K562 (cell line): ENCODE results near the gene TBL2. TPM values are rescaled to one million over a fixed set of nuclear protein-coding genes. Genes with fewer than 3 reads are reported as not detected.
A peak's percentile ranks its signal among the peaks of the same experiment; 100 is the strongest.
"Not testable (repeated sequence)": the region's sequence is repeated elsewhere in the genome, so short reads cannot be mapped to it uniquely, and the experiment has no call there.

Experiments
- ATAC-seq: fragments of 200-7000 bp; cut with Tn5 transposase; 3 replicates; pipeline ENCODE4 v1.9.1; 2020; ENCODE audit warnings: moderate library complexity
- BruUV-seq: library from RNA; stranded (reverse); fragments of 400-500 nt; replicated peaks from 2 replicates; lab custom pipeline; 2021; lab: Mats Ljungman, UMichigan
- CTCF ChIA-PET: fragments of 300-600 bp; formaldehyde crosslinking; extraction: SDS; loops from one replicate; lab custom pipeline; 2021; ENCODE audit warnings: low intra/inter-chr PET ratio; lab: Yijun Ruan, JAX
- POLR2A ChIA-PET: fragments of 300-600, 350-650 bp; sonication (Branson Sonifier 250); formaldehyde crosslinking; extraction: SDS; loops from one replicate; lab custom pipeline; 2021; ENCODE audit warnings: antibody characterized with exemption, inconsistent platforms; lab: Yijun Ruan, JAX
- DNase-seq, 4 experiments: peaks; one replicate each; pipeline versions ENCODE4 v3.0.0 to v3.0.0-alpha.2; 2011 to 2018; ENCODE audit warnings: low spot score in 3 of 4, mixed read lengths in 3 of 4; ENCODE audit errors: extremely low read depth in 1 of 4
- FAIRE-seq: peaks from 2 replicates; lab custom pipeline; 2011; peaks lifted over from hg19 to GRCh38; lab: Jason Lieb, UNC
- H2AFZ ChIP-seq: 2 replicates; pipeline ENCODE4 v1.6.0; 2011; ENCODE audit warnings: low read depth, low read length, control low read depth, inconsistent platforms
- H3K27ac ChIP-seq: fragments of 200-600 bp; 3 replicates; pipeline ENCODE4 v1.8.0; 2011; ENCODE audit warnings: low read depth, mild to moderate bottlenecking, control low read depth, inconsistent platforms, low read length, moderate library complexity, mixed read lengths; ENCODE audit errors: extremely low read depth
- H3K27me3 ChIP-seq, 2 experiments: fragments of 300-600 bp in 1 of 2; 2 replicates in 1 of 2; 3 replicates in 1 of 2; pipeline versions ENCODE4 v1.6.0 to v1.8.0; 2011; ENCODE audit warnings: inconsistent platforms in 2 of 2, low read length in 2 of 2, mild to moderate bottlenecking in 1 of 2, mixed read lengths in 1 of 2, moderate library complexity in 1 of 2; ENCODE audit not compliant: control insufficient read depth in 2 of 2, insufficient read depth in 2 of 2
- H3K36me3 ChIP-seq: fragments of 300-600 bp; 3 replicates; pipeline ENCODE4 v1.8.0; 2011; ENCODE audit warnings: mild to moderate bottlenecking, low read length, inconsistent platforms; ENCODE audit not compliant: control insufficient read depth, insufficient read depth
- H3K4me1 ChIP-seq, 2 experiments: fragments of 200-600 bp in 1 of 2; replicated peaks in 1 of 2; 2 replicates in 1 of 2; 3 replicates in 1 of 2; pipeline versions ENCODE4 v1.5.1 to v1.8.0; 2011; ENCODE audit warnings: inconsistent platforms in 2 of 2, low read length in 2 of 2, mild to moderate bottlenecking in 1 of 2, mixed read lengths in 1 of 2, moderate library complexity in 1 of 2; ENCODE audit not compliant: control insufficient read depth in 2 of 2, insufficient read depth in 2 of 2
- H3K4me2 ChIP-seq: 2 replicates; pipeline ENCODE4 v1.6.1; 2011; ENCODE audit warnings: low read length, control low read depth, inconsistent platforms, mixed read lengths; ENCODE audit not compliant: insufficient read depth
- H3K4me3 ChIP-seq: fragments of 200-600 bp; sonication (generic), shearing (Covaris generic); 2 replicates; pipeline ENCODE4 v1.5.1; 2016; ENCODE audit warnings: control low read depth, inconsistent platforms
- H3K79me2 ChIP-seq: fragments of 200-600 bp; 3 replicates; pipeline ENCODE4 v1.8.0; 2011; ENCODE audit warnings: low read length, inconsistent platforms; ENCODE audit not compliant: control insufficient read depth, insufficient read depth
- H3K9ac ChIP-seq, 2 experiments: 2 replicates each; pipeline versions ENCODE4 v1.6.0 to v1.6.1; 2011; ENCODE audit warnings: low read depth in 2 of 2, low read length in 2 of 2, control low read depth in 1 of 2, inconsistent platforms in 1 of 2, mild to moderate bottlenecking in 1 of 2, mixed read lengths in 1 of 2; ENCODE audit not compliant: insufficient read depth in 1 of 2
- H3K9me1 ChIP-seq: one replicate; pipeline ENCODE4 v1.6.0; 2011; ENCODE audit warnings: inconsistent platforms, mild to moderate bottlenecking, low read length, moderate library complexity; ENCODE audit not compliant: control insufficient read depth, insufficient read depth
- H3K9me3 ChIP-seq: replicated peaks from 2 replicates; pipeline ENCODE4 v1.5.1; 2011; ENCODE audit warnings: low read depth, low read length, inconsistent platforms; ENCODE audit not compliant: control insufficient read depth, insufficient read depth
- H4K20me1 ChIP-seq: replicated peaks from 2 replicates; pipeline ENCODE4 v1.6.1; 2011; ENCODE audit warnings: low read length, inconsistent platforms, mixed read lengths; ENCODE audit not compliant: control insufficient read depth, insufficient read depth
- CBFA2T2 ChIP-seq: fragments of 450-650 bp; conservative IDR thresholded peaks from 2 replicates; pipeline ENCODE4 v1.6.1; 2017; ENCODE audit warnings: mild to moderate bottlenecking
- CTCFL ChIP-seq: IDR thresholded peaks from 2 replicates; pipeline ENCODE4 v1.6.1; 2011; ENCODE audit warnings: borderline replicate concordance, low read depth, mild to moderate bottlenecking, moderate library complexity, low read length; ENCODE audit not compliant: insufficient read depth, poor library complexity, severe bottlenecking
- PCBP2 ChIP-seq: fragments of 200-400 bp; formaldehyde crosslinking; IDR thresholded peaks from 2 replicates; pipeline ENCODE4 v1.6.1; 2018; ENCODE audit warnings: low read length, low read depth, mild to moderate bottlenecking, moderate library complexity; ENCODE audit not compliant: poor library complexity, severe bottlenecking
- RBM25 ChIP-seq: fragments of 200-400 bp; formaldehyde crosslinking; IDR thresholded peaks from 2 replicates; pipeline ENCODE4 v1.6.1; 2018; ENCODE audit warnings: low read length, low read depth, moderate library complexity; ENCODE audit not compliant: severe bottlenecking
- TRIM25 ChIP-seq: fragments of 450-650 bp; IDR thresholded peaks from 2 replicates; pipeline ENCODE4 v1.7.0; 2016; ENCODE audit warnings: borderline replicate concordance
- ZNF121 ChIP-seq: sonication (generic); formaldehyde crosslinking; conservative IDR thresholded peaks from 2 replicates; pipeline ENCODE4 v1.8.0; 2022; ENCODE audit warnings: missing genetic modification reagents
- WGBS: fragments of 100-300 bp; shearing (Covaris generic); methylation state at CpG from one replicate; pipeline ENCODE4 v1.1.6; 2016; ENCODE audit warnings: low coverage, mixed read lengths; ENCODE audit not compliant: insufficient coverage; ENCODE audit errors: missing lambda C conversion rate; 5-methylcytosine and 5-hydroxymethylcytosine counted together
- in situ Hi-C: fragments of 300-500 bp; cut with MboI; formaldehyde crosslinking; loops from 4 replicates; pipeline ENCODE4 v1.15.0; 2018; ENCODE audit warnings: inconsistent platforms, mixed read lengths
- intact Hi-C: fragments of 100-400 bp; cut with micrococcal nuclease; formaldehyde crosslinking; loops from 2 replicates; pipeline ENCODE4 v1.14.2; 2022
- polyA plus RNA-seq, 8 experiments: library from polyadenylated mRNA; depleted of rRNA in 4 of 8; stranded (reverse) in 5 of 8; unstranded in 3 of 8; fragments of >200 nt; fragmentation: Nextera tagmentation in 2 of 8; fragmentation: Illumina TruSeq in 1 of 8; extraction: Ambion mirVana in 2 of 8; extraction: Trizol in 1 of 8; gene quantifications; 2 replicates each; pipeline versions ENCODE4 v1.2.1 to v1.2.3, GENCODE V29; 2011 to 2014; ENCODE audit warnings: inconsistent platforms in 1 of 8, missing spikeins in 1 of 8
- total RNA-seq, 7 experiments: library from RNA; depleted of rRNA in 6 of 7; stranded (reverse); fragments of >200 nt in 6 of 7; fragmentation: Illumina TruSeq in 2 of 7; extraction: Trizol in 2 of 7; gene quantifications; 2 replicates each; pipeline versions ENCODE4 v1.2.1 to v1.2.3, GENCODE V29; 2011 to 2021; ENCODE audit warnings: low replicate concordance in 1 of 7
- TF ChIP-seq, protein P1 (sequence below): fragments of 250-450 bp; sonication (Bioruptor Pico); IDR thresholded peaks from 2 replicates; pipeline ENCODE4 v1.8.0; 2021; ENCODE audit warnings: moderate library complexity, mild to moderate bottlenecking, inconsistent platforms

The TBL2 gene
- total and polyA plus RNA-seq, 9 of the 15 experiments (the other 6 are each of a cell fraction or from before 2014, with no cell fraction given), result 2.5 to 123 (median 49.2) TPM

DNA sequence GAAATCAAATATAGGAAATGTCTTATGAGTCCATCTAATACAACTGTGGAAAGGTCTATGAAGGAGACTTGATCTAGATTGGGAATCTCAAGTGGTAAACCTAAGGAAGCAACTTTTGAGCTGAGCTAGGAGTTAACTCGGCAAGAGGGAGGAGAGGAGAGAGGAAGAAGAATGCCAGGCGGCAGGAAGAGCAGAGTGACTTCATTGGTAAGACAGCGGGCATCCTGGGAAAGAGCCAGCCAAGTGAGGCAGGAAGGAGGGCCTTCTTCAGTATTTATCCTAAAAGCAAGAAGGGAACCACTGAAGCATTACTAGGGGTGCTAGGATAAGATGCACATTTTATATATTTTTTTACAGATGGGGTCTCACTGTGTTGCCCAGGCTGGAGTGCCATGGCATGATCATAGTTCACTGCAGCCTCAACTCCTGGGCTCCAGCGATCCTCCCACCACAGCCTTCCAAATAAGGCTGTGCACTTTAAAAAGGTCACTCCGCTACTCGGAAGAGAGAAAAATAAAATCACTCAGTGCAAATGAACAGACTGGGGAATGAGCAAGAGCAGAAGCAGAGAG is 22.9 kb downstream of the TBL2 start:
- in situ Hi-C loops, result no loop called here
- Histone ChIP-seq H3K9me1 (no peaks in the 10 kb centered on the region), H3K4me1 (peaks cover 19 to 25% of the 10 kb centered on the region in 2 experiments), H3K9me3 (no peaks in the 10 kb centered on the region), H3K27me3 (no peaks in the 10 kb centered on the region), H3K4me2 (peak overlapping the region; percentile 84), H3K27ac (0 out of 3 replicates have a peak overlapping the region, but pooled peaks have one; percentile 99), H3K36me3 (peaks cover 48% of the 10 kb centered on the region), H3K9ac (peak overlapping the region; percentile 77 to 90; a peak in 3 of 4 replicates), H2AFZ (no peak overlapping the region), H4K20me1 (no peaks in the 10 kb centered on the region; the same call in 1 of the 2 replicates), H3K4me3 (peak overlapping the region; percentile 95), H3K79me2 (peaks cover 50% of the 10 kb centered on the region)
- BruUV-seq, result no TSS peak
- TF ChIP-seq CTCFL (no peak), RBM25 (peak; percentile 39), TRIM25 (no peak), PCBP2 (no peak), CBFA2T2 (no peak), ZNF121 (CRISPR knock-in tag) (peak; percentile 82)
- TF ChIP-seq, protein P1, sequence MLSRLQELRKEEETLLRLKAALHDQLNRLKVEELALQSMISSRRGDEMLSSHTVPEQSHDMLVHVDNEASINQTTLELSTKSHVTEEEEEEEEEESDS (CRISPR knock-in tag), result no peak
- intact Hi-C loops, result no loop called here
- no peak for FAIRE-seq
- POLR2A ChIA-PET, result interaction anchor here (0.7 to 1.9 kb wide), 3 partner anchors 8 to 25 kb away, joined by 3 to 7 read pairs (median 4); no protein-coding TSS in a partner anchor
- CTCF ChIA-PET, result interaction anchor here (0.6 kb wide), 1 partner anchor 300 kb away, joined by 3 read pairs; no protein-coding TSS in a partner anchor
- no peak for DNase-seq
- WGBS, result 64% methylated on average over 6 of the region's 6 CpGs
- no peak for ATAC-seq

DNA sequence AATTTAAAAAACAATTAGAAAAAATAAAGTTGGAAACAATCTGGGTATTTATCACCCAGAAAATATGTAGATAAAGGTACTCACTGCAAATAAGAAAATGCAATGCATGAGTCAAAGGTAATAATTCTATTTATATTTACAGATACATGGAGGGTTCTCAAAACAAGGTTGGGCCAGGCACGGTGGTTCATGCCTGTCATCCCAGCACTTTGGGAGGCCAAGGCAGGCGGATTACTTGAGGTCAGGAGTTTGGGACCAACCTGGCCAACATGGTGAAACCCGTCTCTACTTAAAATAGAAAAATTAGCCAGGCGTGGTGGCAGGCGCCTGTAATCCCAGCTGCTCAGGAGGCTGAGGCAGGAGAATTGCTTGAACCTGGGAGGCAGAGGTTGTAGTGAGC is 28.3 kb downstream of the TBL2 start:
- H3K27ac ChIP-seq, H3K9ac ChIP-seq, BruUV-seq, H3K9me3 ChIP-seq, in situ Hi-C loops, H3K4me3 ChIP-seq, ATAC-seq, intact Hi-C loops, FAIRE-seq, H2AFZ ChIP-seq, H3K4me2 ChIP-seq, H3K4me1 ChIP-seq, CTCF ChIA-PET, H4K20me1 ChIP-seq, H3K27me3 ChIP-seq, H3K9me1 ChIP-seq, DNase-seq: not testable (repeated sequence)
- 93% methylated on average over 5 of the region's 5 CpGs for WGBS
- POLR2A ChIA-PET, result interaction anchor here (0.7 to 4.0 kb wide), 3 partner anchors 11 to 38 kb away, joined by 3 to 22 read pairs (median 19); partner anchors contain the start of gene BAZ1B
- peaks cover 81% of the 10 kb centered on the region for H3K36me3 ChIP-seq
- peaks cover 73% of the 10 kb centered on the region for H3K79me2 ChIP-seq
